Measurements from ENCODE around the gene RAD51B.

The RAD51B gene

GRCh38 chr14:68653804-68654203 lies 834.2 kb downstream of the RAD51B start:
- peak; percentile 22 for DNase-seq

GRCh38 chr14:68654471-68654941 lies 834.9 kb downstream of the RAD51B start:
- DNase-seq: peak; percentile 44

GRCh38 chr14:68655021-68655831 lies 835.6 kb downstream of the RAD51B start:
- DNase-seq: no peak

- no peak for DNase-seq
These were observed 836.3 kb downstream of the RAD51B start for GRCh38 chr14:68655911-68656316.

- no peak for DNase-seq
These were observed 836.9 kb downstream of the RAD51B start for GRCh38 chr14:68656452-68656851.

GRCh38 chr14:68657300-68658028 lies 837.9 kb downstream of the RAD51B start:
- no peak for DNase-seq

GRCh38 chr14:68658029-68658509 lies 838.5 kb downstream of the RAD51B start:
- DNase-seq: no peak

- no peak for DNase-seq
These were observed 839.7 kb downstream of the RAD51B start for GRCh38 chr14:68658943-68659931.

GRCh38 chr14:68660495-68660894 lies 840.9 kb downstream of the RAD51B start:
- no peak for DNase-seq

- DNase-seq: peak; percentile 47
These were observed 841.9 kb downstream of the RAD51B start for GRCh38 chr14:68661226-68662225.

- DNase-seq: peak; percentile 44
These were observed 842.8 kb downstream of the RAD51B start for GRCh38 chr14:68662392-68662791.

- DNase-seq: peak; percentile 60
These were observed 843.2 kb downstream of the RAD51B start for GRCh38 chr14:68662826-68663225.

- peak; percentile 77 for DNase-seq
These were observed 844.0 kb downstream of the RAD51B start for GRCh38 chr14:68663385-68664076.

- DNase-seq: no peak
These were observed 844.7 kb downstream of the RAD51B start for GRCh38 chr14:68664225-68664681.

- no peak for DNase-seq
These were observed 845.6 kb downstream of the RAD51B start for GRCh38 chr14:68665131-68665530.

GRCh38 chr14:68665792-68666204 lies 846.2 kb downstream of the RAD51B start:
- DNase-seq: no peak

- DNase-seq: no peak
These were observed 846.7 kb downstream of the RAD51B start for GRCh38 chr14:68666236-68666635.

GRCh38 chr14:68666899-68667298 lies 847.3 kb downstream of the RAD51B start:
- DNase-seq: peak; percentile 27

GRCh38 chr14:68667313-68667791 lies 847.8 kb downstream of the RAD51B start:
- DNase-seq: no peak

GRCh38 chr14:68668028-68668427 lies 848.4 kb downstream of the RAD51B start:
- DNase-seq: peak; percentile 41

Measured in activated effector memory CD4-positive, alpha-beta T cell treated with anti-CD3 and anti-CD28 coated beads, Interleukin-2, amount 50 U/mL, for 16 hours (primary cell).